GM23338 (cell line): ENCODE data around the gene TTC33. TPM values are rescaled to one million over a fixed set of nuclear protein-coding genes. Genes with fewer than 3 reads are reported as not detected.

Source experiments
- ATAC-seq: fragments of 200-7000 bp; cut with Tn5 transposase; 3 replicates; pipeline ENCODE4 v1.9.1; 2020
- DNase-seq: peaks from one replicate; pipeline ENCODE4 v3.0.0-alpha.2; 2015; ENCODE audit warnings: low spot score
- H2AFZ ChIP-seq: fragments of 200-600 bp; sonication (generic); 2 replicates; pipeline ENCODE4 v1.8.0; 2016; ENCODE audit warnings: antibody characterized with exemption, mild to moderate bottlenecking, moderate library complexity
- H3F3A ChIP-seq: fragments of 200-600 bp; sonication (generic); replicated peaks from 2 replicates; pipeline ENCODE4 v1.8.0; 2017; ENCODE audit warnings: antibody characterized with exemption, mixed run types, low read depth
- H3K27ac ChIP-seq: fragments of 200-600 bp; sonication (generic); 2 replicates; pipeline ENCODE4 v1.6.1; 2016; ENCODE audit warnings: low read depth
- H3K27me3 ChIP-seq: fragments of 200-600 bp; sonication (generic); 2 replicates; pipeline ENCODE4 v1.8.0; 2016; ENCODE audit warnings: mild to moderate bottlenecking, mixed run types, moderate library complexity; ENCODE audit not compliant: insufficient read depth
- H3K36me3 ChIP-seq: fragments of 200-600 bp; sonication (generic); 2 replicates; pipeline ENCODE4 v1.8.0; 2016; ENCODE audit warnings: mild to moderate bottlenecking; ENCODE audit not compliant: insufficient read depth
- H3K4me1 ChIP-seq: fragments of 200-600 bp; sonication (generic); 2 replicates; pipeline ENCODE4 v1.8.0; 2016; ENCODE audit warnings: mild to moderate bottlenecking, moderate library complexity; ENCODE audit not compliant: insufficient read depth
- H3K4me2 ChIP-seq: fragments of 200-600 bp; sonication (generic); 2 replicates; pipeline ENCODE4 v1.7.1; 2017; ENCODE audit warnings: mixed run types
- H3K4me3 ChIP-seq: fragments of 200-600 bp; sonication (generic); 2 replicates; pipeline ENCODE4 v1.6.1; 2016; ENCODE audit warnings: mixed run types
- H3K79me2 ChIP-seq: fragments of 200-600 bp; sonication (generic); replicated peaks from 2 replicates; pipeline ENCODE4 v1.8.0; 2017; ENCODE audit warnings: mild to moderate bottlenecking; ENCODE audit not compliant: insufficient read depth
- H3K9me2 ChIP-seq: fragments of 200-600 bp; sonication (generic); 2 replicates; pipeline ENCODE4 v1.8.0; 2017; ENCODE audit not compliant: insufficient read depth
- H4K20me1 ChIP-seq: fragments of 200-600 bp; sonication (generic); replicated peaks from 2 replicates; pipeline ENCODE4 v1.8.0; 2017; ENCODE audit warnings: mild to moderate bottlenecking; ENCODE audit not compliant: insufficient read depth
- H3K27ac Mint-ChIP-seq: 2 replicates; pipeline ENCODE4 v1.8.0; 2020; ENCODE audit warnings: inconsistent platforms, mild to moderate bottlenecking, moderate library complexity, mixed read lengths
- H3K27me3 Mint-ChIP-seq: 3 replicates; pipeline ENCODE4 v1.8.0; 2022; ENCODE audit warnings: low read depth, mild to moderate bottlenecking, moderate library complexity, mixed read lengths, inconsistent platforms; ENCODE audit not compliant: insufficient read depth, poor library complexity
- H3K36me3 Mint-ChIP-seq: 3 replicates; pipeline ENCODE4 v1.8.0; 2021; ENCODE audit warnings: low read depth, mild to moderate bottlenecking, inconsistent platforms, moderate library complexity, mixed read lengths
- H3K4me1 Mint-ChIP-seq: 3 replicates; pipeline ENCODE4 v1.8.0; 2020; ENCODE audit warnings: mild to moderate bottlenecking, inconsistent platforms, mixed read lengths
- H3K4me3 Mint-ChIP-seq: 3 replicates; pipeline ENCODE4 v1.8.0; 2021; ENCODE audit warnings: moderate library complexity, mild to moderate bottlenecking, inconsistent platforms, mixed read lengths
- H3K9me3 Mint-ChIP-seq: 3 replicates; pipeline ENCODE4 v1.8.0; 2020; ENCODE audit warnings: moderate library complexity, mild to moderate bottlenecking, inconsistent platforms, mixed read lengths
- CREB1 ChIP-seq: fragments of 250-450 bp; sonication (Bioruptor Pico); IDR thresholded peaks from 2 replicates; pipeline ENCODE4 v1.5.0; 2020; ENCODE audit warnings: low read depth, mild to moderate bottlenecking, moderate library complexity
- CTCF ChIP-seq, 2 experiments: fragments of 200-600 bp in 1 of 2; sonication (generic) in 1 of 2; conservative IDR thresholded peaks; 2 replicates each; pipeline versions ENCODE4 v1.5.1 to v1.6.1; 2016 to 2017; ENCODE audit warnings: antibody characterized with exemption in 2 of 2, low read depth in 2 of 2, mild to moderate bottlenecking in 2 of 2, moderate library complexity in 1 of 2
- ETS1 ChIP-seq: IDR thresholded peaks from 2 replicates; pipeline ENCODE4 v1.6.1; 2016; ENCODE audit warnings: antibody characterized with exemption
- EZH2phosphoT487 ChIP-seq: fragments of 200-600 bp; sonication (generic); IDR thresholded peaks from one replicate; pipeline ENCODE4 v1.8.1; 2018; ENCODE audit warnings: antibody characterized with exemption; ENCODE audit not compliant: unreplicated experiment
- JUNB ChIP-seq: IDR thresholded peaks from one replicate; pipeline ENCODE4 v1.6.1; 2016; ENCODE audit warnings: antibody characterized with exemption; ENCODE audit not compliant: unreplicated experiment
- NANOG ChIP-seq: IDR thresholded peaks from 2 replicates; pipeline ENCODE4 v1.6.1; 2016; ENCODE audit warnings: antibody characterized with exemption, borderline replicate concordance
- POLR2AphosphoS5 ChIP-seq: IDR thresholded peaks from 2 replicates; pipeline ENCODE4 v1.6.1; 2016; ENCODE audit warnings: antibody characterized with exemption, low read depth
- REST ChIP-seq: IDR thresholded peaks from one replicate; pipeline ENCODE4 v1.6.1; 2018; ENCODE audit warnings: antibody characterized with exemption; ENCODE audit not compliant: unreplicated experiment
- ZNF462 ChIP-seq: fragments of 250-450 bp; sonication (Bioruptor Pico); IDR thresholded peaks from 2 replicates; pipeline ENCODE4 v1.5.0; 2020; ENCODE audit warnings: mild to moderate bottlenecking, moderate library complexity
- polyA plus RNA-seq: library from polyadenylated mRNA; unstranded; fragments of >200 nt; fragmentation: Nextera tagmentation; extraction: Ambion mirVana; gene quantifications from 2 replicates; pipeline ENCODE4 v1.2.1, GENCODE V29; 2016
- total RNA-seq: library from RNA; depleted of rRNA; stranded (reverse); fragments of >200 nt; shearing (Covaris generic); gene quantifications from 2 replicates; pipeline ENCODE4 v1.2.3, GENCODE V29; 2014

TTC33 gene
- total and polyA plus RNA-seq, 2 experiments from 2014 or later = 4.1 to 11.5 TPM

- peaks cover 35% of the 10 kb centered on the region for H3K4me1 Mint-ChIP-seq
- Histone ChIP-seq H3K36me3 (no peaks in the 10 kb centered on the region), H3K79me2 (no peaks in the 10 kb centered on the region), H3K4me3 (no peak overlapping the region), H3K4me2 (peak overlapping the region; percentile 84; the same call in 1 of the 2 replicates), H3K27me3 (peaks cover 43% of the 10 kb centered on the region), H3K27ac (no peak overlapping the region), H3K4me1 (peaks cover 17% of the 10 kb centered on the region), H3K9me2 (no peaks in the 10 kb centered on the region), H3F3A (0 out of 2 replicates have a peak, but pooled peaks cover 9% of the 10 kb centered on the region), H4K20me1 (peaks cover 5% of the 10 kb centered on the region; the same call in 1 of the 2 replicates), H2AFZ (no peak overlapping the region)
- peaks cover 2% of the 10 kb centered on the region; the same call in 1 of the 3 replicates for H3K9me3 Mint-ChIP-seq
- H3K36me3 Mint-ChIP-seq = no peaks in the 10 kb centered on the region
- H3K4me3 Mint-ChIP-seq = peak overlapping the region; percentile 19; the same call in 2 of the 3 replicates
- peaks cover 37% of the 10 kb centered on the region for H3K27me3 Mint-ChIP-seq
- TF ChIP-seq JUNB = no peak
- no peak for TF ChIP-seq ETS1
- TF ChIP-seq CTCF (conservative IDR thresholded peaks at IDR 0.05; ENCODE audit: low read depth in 2 of 2) = no peak
- no peak for TF ChIP-seq EZH2phosphoT487
- no peak for TF ChIP-seq CREB1 (CRISPR knock-in tag)
- no peak for TF ChIP-seq POLR2AphosphoS5
- TF ChIP-seq REST = no peak
- no peak for TF ChIP-seq NANOG
- no peak for TF ChIP-seq ZNF462
- DNase-seq (no peak), ATAC-seq (no peak)
- no peak overlapping the region for H3K27ac Mint-ChIP-seq
Measured at GRCh38 chr5:40678026-40678425, 77.7 kb downstream of the TTC33 start.
